GM21515 (cell line): ENCODE results near the gene LAMB4.

Source experiments
- ATAC-seq: cut with Tn5 transposase; IDR thresholded peaks from one replicate; pipeline ENCODE4 v1.9.1; 2021; ENCODE audit not compliant: unreplicated experiment

LAMB4 gene

DNA sequence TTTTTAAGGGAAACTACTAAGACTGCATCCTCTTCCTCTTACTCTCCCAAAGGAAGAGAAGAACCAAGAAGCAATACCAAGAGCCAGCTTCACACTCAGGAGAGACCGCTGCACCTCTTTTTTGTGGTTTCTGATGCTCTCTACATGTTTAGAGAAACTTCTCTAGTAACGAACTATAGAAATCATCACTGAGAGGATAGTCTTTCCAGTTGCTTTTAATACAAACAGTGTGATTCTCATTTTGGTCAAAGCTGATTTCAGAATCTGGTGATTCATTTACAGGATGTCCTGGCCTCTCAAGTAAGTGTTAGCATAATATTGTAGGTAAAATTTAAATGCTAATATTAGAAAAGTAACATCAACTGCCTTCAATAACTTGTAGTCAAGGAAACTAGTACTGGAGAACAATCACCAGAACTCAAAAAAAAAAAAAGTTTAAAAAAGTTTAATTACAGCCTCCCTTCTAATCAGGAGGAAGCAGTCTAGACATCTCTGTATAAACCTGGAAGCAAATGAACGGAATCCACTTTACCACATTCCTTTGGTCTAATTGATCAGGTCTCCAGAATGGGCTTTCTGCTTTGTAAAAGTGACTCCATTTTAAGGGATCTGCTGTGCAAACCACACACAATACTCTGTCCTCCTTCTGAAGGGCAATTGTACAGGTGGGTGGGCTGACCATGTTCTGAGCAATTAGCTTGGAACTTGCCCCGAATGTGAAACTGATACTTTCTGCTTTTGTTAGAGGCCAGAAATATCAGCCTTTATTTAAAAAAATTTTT is 130.2 kb downstream of the LAMB4 start:
- no peak for ATAC-seq

- ATAC-seq = no peak
Measured at GRCh38 chr7:107998660-107999480, 131.3 kb downstream of the LAMB4 start.

- ATAC-seq = no peak
Measured at GRCh38 chr7:107998150-107998549, 132.0 kb downstream of the LAMB4 start.

GRCh38 chr7:107996072-107996882 is 133.9 kb downstream of the LAMB4 start:
- ATAC-seq = no peak

DNA sequence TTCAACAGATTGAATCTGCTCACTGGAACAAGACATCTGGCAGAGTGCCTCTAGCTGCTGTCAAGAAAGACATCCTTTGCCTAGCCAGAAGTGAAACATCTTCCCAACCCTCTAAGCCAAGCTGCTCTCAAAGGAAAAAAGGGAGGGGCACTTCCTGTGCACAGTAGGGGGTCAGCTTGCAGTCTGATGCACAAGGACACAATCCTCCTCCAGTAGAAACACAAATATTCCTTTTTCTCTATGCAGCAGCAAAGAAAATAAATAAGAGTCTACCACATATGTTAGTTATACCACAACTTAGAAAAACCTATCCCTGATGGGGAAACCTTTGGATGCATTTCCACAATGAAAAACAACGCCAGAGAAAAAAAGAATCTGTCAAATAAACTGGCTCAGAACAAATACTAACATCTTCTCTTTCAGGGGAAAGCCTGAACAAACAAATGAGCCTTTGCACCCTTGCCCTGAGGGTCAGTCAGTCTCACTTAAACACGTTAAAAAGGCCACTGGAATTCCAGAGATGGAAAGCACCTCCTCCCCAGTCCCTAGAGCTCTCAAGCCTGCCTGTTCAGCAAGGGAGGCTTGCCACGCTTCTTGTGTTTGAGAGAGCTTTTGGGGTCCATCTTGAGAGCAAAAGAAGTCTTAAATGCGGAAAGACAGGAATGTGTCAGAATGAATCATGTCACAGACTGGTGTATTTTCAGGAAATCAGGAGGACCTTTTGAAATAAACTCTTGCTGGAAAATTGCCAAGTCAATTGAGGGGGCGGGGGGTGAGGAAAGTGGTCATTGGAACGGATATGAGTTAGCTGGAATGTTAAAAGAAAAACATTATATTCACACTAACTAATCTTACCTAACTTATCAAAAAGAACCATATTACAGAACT is 134.7 kb downstream of the LAMB4 start:
- no peak for ATAC-seq

GRCh38 chr7:107994421-107995030 is 135.6 kb downstream of the LAMB4 start:
- no peak for ATAC-seq

GRCh38 chr7:107993891-107994291 is 136.3 kb downstream of the LAMB4 start:
- no peak for ATAC-seq

- ATAC-seq = no peak
Measured at GRCh38 chr7:107989618-107990373, 140.4 kb downstream of the LAMB4 start.

- ATAC-seq = no peak
Measured at GRCh38 chr7:107982918-107983389, 147.2 kb downstream of the LAMB4 start.

- no peak for ATAC-seq
Measured at GRCh38 chr7:107982042-107982840, 147.9 kb downstream of the LAMB4 start.

DNA sequence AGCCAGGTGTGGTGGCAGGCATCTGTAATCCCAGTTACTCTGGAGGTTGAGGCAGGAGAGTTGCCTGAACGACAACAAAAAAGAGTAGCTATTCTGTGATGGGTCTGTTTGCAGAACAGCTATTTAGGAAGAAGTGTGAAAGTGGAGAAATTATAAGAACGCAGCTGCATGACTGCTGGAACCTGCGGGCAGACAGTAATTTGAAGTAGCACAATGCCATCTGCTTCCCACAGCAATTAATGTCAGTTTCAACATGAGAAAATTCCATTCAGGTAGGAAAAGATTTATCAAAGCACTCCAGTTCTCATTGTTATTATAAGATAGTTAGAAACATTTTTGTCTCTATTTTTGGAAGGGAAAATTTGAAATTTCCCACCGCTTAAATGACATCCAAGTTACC is 148.7 kb downstream of the LAMB4 start:
- ATAC-seq = no peak

DNA sequence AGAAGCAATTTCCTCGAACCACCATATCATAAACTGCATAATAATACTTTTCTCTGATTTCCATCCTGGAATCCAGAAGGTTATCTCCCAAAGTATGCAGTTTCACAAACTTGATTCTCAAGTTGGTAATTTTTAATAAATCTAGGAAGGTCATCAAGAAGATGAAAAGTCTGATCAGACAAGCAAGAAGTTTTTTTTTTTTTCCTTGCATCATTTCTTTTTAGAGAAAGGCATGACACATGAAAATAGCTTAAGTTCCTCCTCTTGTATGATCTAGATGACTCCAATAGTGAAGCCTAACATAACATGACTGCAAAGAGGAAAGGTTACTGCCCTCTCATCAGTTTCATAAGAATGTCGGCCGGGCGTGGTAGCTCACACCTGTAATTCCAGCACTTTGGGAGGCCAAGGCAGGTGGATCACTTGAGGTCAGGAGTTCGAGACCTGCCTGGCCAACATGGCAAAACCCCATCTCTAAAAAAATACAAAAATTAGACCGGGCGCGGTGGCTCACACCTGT is 149.4 kb downstream of the LAMB4 start:
- no peak for ATAC-seq

GRCh38 chr7:107980171-107980570 is 150.0 kb downstream of the LAMB4 start:
- no peak for ATAC-seq

DNA sequence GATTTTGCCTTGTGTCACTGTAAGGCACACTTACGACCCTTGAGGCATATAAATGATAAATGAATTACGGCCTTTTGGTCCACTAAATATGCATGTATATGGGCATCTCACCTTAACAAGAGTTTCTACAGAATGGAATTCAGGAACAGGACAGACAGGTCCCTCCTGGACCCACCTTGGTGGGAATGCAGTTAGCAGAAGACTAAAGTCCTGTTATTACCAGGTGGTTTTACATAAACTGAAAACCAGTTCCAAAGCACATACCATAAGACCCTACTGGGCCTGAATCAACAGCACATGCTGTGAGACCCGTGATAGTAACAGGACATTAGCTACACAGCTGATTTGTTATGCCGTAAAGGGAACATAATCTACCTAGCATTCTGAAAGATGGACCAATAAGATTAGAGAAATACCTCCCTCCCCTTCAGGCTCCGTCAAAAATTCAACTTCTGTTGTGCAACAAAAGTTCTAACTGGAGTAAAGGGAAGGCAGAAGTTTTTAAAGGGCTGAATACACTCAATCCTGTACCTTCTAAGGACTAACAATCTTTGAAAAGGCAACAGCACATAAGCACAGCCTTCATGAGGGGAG is 151.2 kb downstream of the LAMB4 start:
- ATAC-seq = no peak

- no peak for ATAC-seq
Measured at GRCh38 chr7:107977048-107977447, 153.1 kb downstream of the LAMB4 start.

DNA sequence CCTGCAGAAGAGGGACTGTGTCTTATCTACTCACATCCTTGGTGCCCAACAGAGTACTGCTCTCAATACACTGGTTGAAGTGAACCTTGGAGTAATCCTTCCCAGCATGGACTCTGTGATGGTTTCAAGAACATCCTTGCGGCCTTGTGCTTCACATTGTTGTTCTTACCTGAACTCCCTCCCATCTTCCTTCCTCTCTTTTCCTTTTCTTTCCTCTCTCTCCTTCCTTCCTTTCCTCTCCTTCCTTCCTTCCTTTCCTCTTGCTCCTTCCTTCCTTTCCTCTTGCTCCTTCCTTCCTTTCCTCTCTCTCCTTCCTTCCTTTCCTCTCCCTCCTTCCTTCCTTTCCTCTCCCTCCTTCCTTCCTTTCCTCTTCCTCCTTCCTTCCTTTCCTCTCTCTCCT is 153.5 kb downstream of the LAMB4 start:
- ATAC-seq = no peak

DNA sequence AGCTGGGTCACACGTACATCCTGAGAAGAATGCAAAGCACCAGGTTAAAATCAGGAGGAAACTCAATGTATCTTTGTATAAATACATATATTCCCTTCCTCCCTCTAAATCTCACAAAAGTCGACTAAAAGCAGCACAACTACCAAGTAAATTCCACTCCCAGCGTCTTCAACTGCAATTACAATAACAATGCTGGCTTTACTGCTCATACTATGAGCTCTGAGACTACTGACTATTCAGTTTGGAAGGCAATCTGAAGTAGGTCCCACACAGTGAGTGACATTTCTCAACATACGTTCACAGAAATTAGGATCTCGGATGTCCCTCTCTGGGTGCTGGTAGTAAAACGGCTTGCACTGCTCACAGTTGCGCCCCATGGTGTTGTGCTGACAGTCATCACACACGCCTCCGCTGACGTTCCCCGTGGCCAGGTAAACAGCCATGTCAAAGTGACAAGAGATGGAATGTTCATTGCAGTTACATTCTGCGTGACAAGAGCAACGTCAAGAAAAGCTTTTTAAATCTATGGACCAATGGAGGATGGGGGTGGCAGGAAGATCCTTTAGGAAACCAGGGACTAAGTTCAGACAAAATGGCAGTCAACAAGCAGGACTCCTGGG is 154.7 kb downstream of the LAMB4 start:
- ATAC-seq = no peak
